Colonic mucosa (tissue), 4 donors: ENCODE measurements around the gene TMEM127. TPM values are rescaled to one million over a fixed set of nuclear protein-coding genes. Genes with fewer than 3 reads are reported as not detected.
"Not testable (repeated sequence)": the region's sequence is repeated elsewhere in the genome, so short reads cannot be mapped to it uniquely, and the experiment has no call there.

Experiments
- DNase-seq: peaks from one replicate; pipeline ENCODE4 v3.0.0-alpha.2; 2020
- H3K27ac ChIP-seq: fragments of 200-600 bp; one replicate; pipeline ENCODE4 v1.8.0; 2021
- H3K27me3 ChIP-seq: fragments of 200-600 bp; one replicate; pipeline ENCODE4 v1.8.0; 2021
- H3K36me3 ChIP-seq: fragments of 200-600 bp; one replicate; pipeline ENCODE4 v1.8.0; 2021
- H3K4me1 ChIP-seq: fragments of 200-600 bp; one replicate; pipeline ENCODE4 v1.8.0; 2021; ENCODE audit warnings: mild to moderate bottlenecking
- H3K4me3 ChIP-seq: fragments of 200-600 bp; one replicate; pipeline ENCODE4 v1.8.0; 2021
- H3K9ac ChIP-seq, 2 donors: one replicate each; pipeline ENCODE4 v1.7.0; 2013; ENCODE audit warnings: control low read depth in 2 of 2, low read depth in 2 of 2, low read length in 2 of 2
- H3K9me3 ChIP-seq: fragments of 200-600 bp; one replicate; pipeline ENCODE4 v1.8.0; 2021
- CTCF ChIP-seq: fragments of 200-600 bp; IDR thresholded peaks from one replicate; pipeline ENCODE4 v1.8.0; 2022; ENCODE audit warnings: antibody characterized with exemption, mild to moderate bottlenecking
- intact Hi-C: fragments of 100-400 bp; cut with DNase I; formaldehyde crosslinking; loops from one replicate; pipeline ENCODE4 v1.14.1; 2022
- total RNA-seq, 2 donors: library from RNA; stranded (reverse); fragmentation: NEBNext Ultra II Directional in 1 of 2; extraction: Animal tissue kit (Norgen Biotek cat#: 25700) in 1 of 2; gene quantifications; one replicate each; pipeline ENCODE4 v1.2.1, GENCODE V29; 2021
- donor health status: healthy.
- donor health status: DM: no; HTN: no; CAD: no.
- donor health status: DM: no; HTN: no; CAD: no.

The TMEM127 gene
- total RNA-seq, 2 donors from 2014 or later, result 61.9 to 81.1 TPM

GRCh38 chr2:96233436-96233835, 32.4 kb downstream of the TMEM127 start:
- intact Hi-C loops, result no loop called here
- TF ChIP-seq CTCF, result no peak
- H3K27ac ChIP-seq, result no peak overlapping the region
- H3K27me3 ChIP-seq, result no peaks in the 10 kb centered on the region
- no peak for DNase-seq
- no peak overlapping the region for H3K9ac ChIP-seq
- H3K9me3 ChIP-seq, result no peaks in the 10 kb centered on the region
- no peaks in the 10 kb centered on the region for H3K4me1 ChIP-seq
- no peaks in the 10 kb centered on the region for H3K36me3 ChIP-seq
- H3K4me3 ChIP-seq, result no peak overlapping the region

DNA sequence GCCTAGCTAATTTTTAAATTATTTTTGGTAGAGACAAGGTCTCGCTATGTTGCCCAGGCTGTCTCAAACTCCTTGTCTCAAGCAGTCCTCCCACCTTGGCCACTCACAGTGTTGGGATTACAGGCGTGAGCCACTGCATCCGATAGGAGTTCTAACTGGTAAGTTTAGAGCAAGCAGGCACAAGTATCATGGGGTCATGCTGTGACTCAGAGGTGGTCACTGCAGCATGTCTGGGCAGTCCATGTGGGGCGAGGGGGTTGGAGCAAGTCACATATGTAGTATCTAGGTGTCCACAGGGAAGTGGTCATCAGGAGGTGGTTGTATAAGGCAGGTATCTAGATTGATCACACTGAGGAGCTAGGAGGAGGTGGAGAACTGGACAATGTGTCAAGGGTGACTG, 34.5 kb downstream of the TMEM127 start:
- H3K36me3 ChIP-seq, result no peaks in the 10 kb centered on the region

GRCh38 chr2:96225016-96225533, 40.7 kb downstream of the TMEM127 start:
- intact Hi-C loops, result no loop called here

More for the DNA sequence above, 34.5 kb downstream of the TMEM127 start:
- no peaks in the 10 kb centered on the region for H3K4me1 ChIP-seq
- no peak overlapping the region for H3K9ac ChIP-seq
- H3K4me3 ChIP-seq, result no peak overlapping the region
- no peak for DNase-seq
- H3K27ac ChIP-seq, result no peak overlapping the region
- intact Hi-C loops, result no loop called here
- no peak for TF ChIP-seq CTCF
- no peaks in the 10 kb centered on the region for H3K27me3 ChIP-seq
- H3K9me3 ChIP-seq, result no peaks in the 10 kb centered on the region

GRCh38 chr2:96221106-96221505, 44.7 kb downstream of the TMEM127 start:
- H3K4me3 ChIP-seq, H3K36me3 ChIP-seq, H3K4me1 ChIP-seq, H3K9ac ChIP-seq, H3K27me3 ChIP-seq, H3K27ac ChIP-seq, H3K9me3 ChIP-seq, intact Hi-C loops, DNase-seq: not testable (repeated sequence)

More at GRCh38 chr2:96225016-96225533, 40.7 kb downstream of the TMEM127 start:
- Histone ChIP-seq H3K27me3 (no peaks in the 10 kb centered on the region), H3K9me3 (no peaks in the 10 kb centered on the region), H3K36me3 (no peaks in the 10 kb centered on the region), H3K4me3 (no peak overlapping the region), H3K9ac (no peak overlapping the region), H3K27ac (no peak overlapping the region), H3K4me1 (no peaks in the 10 kb centered on the region)
- no peak for TF ChIP-seq CTCF
- DNase-seq, result no peak

DNA sequence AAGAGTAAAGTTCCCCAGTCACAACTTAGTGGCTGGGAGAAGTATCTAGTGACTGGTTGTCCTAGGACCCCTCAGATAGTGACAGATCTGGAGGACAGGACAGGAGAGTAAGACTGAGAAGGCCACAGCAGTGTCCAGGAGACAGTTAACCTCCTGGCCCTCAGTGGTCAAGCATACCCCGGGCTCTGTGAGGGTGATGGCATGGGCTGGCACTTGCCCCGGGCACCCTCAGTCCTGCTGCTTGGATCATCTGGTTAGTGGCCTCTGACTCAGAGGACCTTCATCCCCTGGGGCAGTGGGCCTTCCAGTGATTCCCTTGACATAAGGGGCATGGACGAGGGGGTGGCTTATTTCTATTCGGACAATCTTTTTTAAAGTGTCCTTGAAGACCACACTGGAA, 45.8 kb downstream of the TMEM127 start:
- DNase-seq, H3K4me1 ChIP-seq, intact Hi-C loops, H3K9me3 ChIP-seq, H3K27me3 ChIP-seq, H3K4me3 ChIP-seq, H3K36me3 ChIP-seq, H3K27ac ChIP-seq, H3K9ac ChIP-seq: not testable (repeated sequence)

DNA sequence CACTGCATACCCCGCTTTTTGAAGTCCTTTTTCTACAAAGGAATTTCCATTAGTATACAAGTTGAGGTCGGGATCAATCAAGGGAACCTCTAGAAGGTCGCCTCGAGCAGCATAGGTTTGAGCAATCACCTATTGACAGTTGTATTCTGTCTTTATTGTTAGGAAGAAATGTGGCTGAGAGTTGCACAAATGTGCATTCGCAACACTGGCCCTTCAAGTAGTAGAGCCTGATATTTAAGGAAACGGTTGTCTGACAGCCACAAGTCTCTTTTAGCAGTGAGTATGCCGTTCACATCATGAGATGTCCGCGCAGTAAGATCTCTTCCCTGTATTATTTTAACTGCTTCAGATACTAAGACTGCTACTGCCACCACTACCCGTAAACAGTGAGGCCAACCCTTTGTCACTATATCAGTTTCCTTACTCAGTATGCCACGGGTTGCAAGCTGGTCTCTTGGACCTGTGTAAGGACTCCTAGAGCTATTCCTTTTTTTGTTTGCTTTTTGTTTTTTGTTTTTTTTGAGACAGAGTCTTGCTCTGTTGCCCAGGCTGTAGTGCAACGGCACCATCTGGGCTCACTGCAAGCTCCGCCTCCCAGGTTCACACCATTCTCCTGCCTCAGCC, 47.2 kb downstream of the TMEM127 start:
- Histone ChIP-seq H3K36me3 (no peaks in the 10 kb centered on the region), H3K9me3 (no peaks in the 10 kb centered on the region), H3K27me3 (no peaks in the 10 kb centered on the region), H3K4me1 (no peaks in the 10 kb centered on the region), H3K9ac (no peak overlapping the region), H3K4me3 (no peak overlapping the region), H3K27ac (no peak overlapping the region)
- DNase-seq, result no peak
- no peak for TF ChIP-seq CTCF
- intact Hi-C loops, result no loop called here
